Progenitor cell of endocrine pancreas (in vitro differentiated cells): ENCODE data around the gene BLM. TPM values are rescaled to one million over a fixed set of nuclear protein-coding genes. Genes with fewer than 3 reads are reported as not detected.

Source experiments
- DNase-seq: peaks from one replicate; pipeline ENCODE4 v3.0.0; 2021; ENCODE audit warnings: low spot score; ENCODE audit not compliant: unreplicated experiment
- H3K27ac Mint-ChIP-seq: 2 replicates; pipeline ENCODE4 v1.8.0; 2021; ENCODE audit warnings: mild to moderate bottlenecking, moderate library complexity, mixed read lengths
- H3K27me3 Mint-ChIP-seq: 2 replicates; pipeline ENCODE4 v1.8.0; 2021; ENCODE audit warnings: mixed read lengths
- H3K36me3 Mint-ChIP-seq: 2 replicates; pipeline ENCODE4 v1.8.0; 2022; ENCODE audit warnings: mixed read lengths; ENCODE audit not compliant: insufficient read depth
- H3K4me1 Mint-ChIP-seq: 2 replicates; pipeline ENCODE4 v1.8.0; 2021; ENCODE audit warnings: low read depth, mixed read lengths
- H3K4me3 Mint-ChIP-seq: 2 replicates; pipeline ENCODE4 v1.8.0; 2021; ENCODE audit warnings: low read depth, mild to moderate bottlenecking, moderate library complexity, mixed read lengths
- H3K9me3 Mint-ChIP-seq: 2 replicates; pipeline ENCODE4 v1.8.0; 2021; ENCODE audit warnings: low read depth, mixed read lengths
- total RNA-seq: library from RNA; stranded (reverse); gene quantifications from 2 replicates; pipeline ENCODE4 v1.2.1, GENCODE V29; 2021
- TF ChIP-seq, protein P1 (sequence below): fragments of 200-600 bp; sonication (generic); IDR thresholded peaks from one replicate; pipeline ENCODE4 v1.5.0; 2021; ENCODE audit warnings: antibody characterized with exemption, mild to moderate bottlenecking; ENCODE audit not compliant: unreplicated experiment

The BLM gene
- total RNA-seq, 1 donor from 2014 or later = 19.6 TPM

DNA sequence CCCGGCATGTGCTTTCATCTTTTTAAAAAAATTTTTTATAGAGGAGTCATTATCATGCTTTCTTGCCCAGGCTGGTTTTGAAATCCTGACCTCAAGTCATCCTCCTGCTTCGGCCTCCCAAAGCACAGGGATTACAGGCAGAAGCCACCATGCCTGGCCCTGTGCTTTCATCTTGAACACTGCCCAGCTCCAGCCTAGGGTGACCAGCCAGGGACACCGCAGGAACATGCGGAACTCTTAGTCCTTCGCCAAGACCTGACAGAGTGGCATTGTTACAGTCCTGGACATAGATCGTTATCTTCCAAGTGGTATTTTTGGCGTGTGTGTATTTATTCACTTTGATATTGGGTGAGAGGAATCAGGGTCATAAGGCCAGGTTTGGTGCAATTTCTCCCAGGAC, 143.3 kb downstream of the BLM start:
- TF ChIP-seq, protein P1, sequence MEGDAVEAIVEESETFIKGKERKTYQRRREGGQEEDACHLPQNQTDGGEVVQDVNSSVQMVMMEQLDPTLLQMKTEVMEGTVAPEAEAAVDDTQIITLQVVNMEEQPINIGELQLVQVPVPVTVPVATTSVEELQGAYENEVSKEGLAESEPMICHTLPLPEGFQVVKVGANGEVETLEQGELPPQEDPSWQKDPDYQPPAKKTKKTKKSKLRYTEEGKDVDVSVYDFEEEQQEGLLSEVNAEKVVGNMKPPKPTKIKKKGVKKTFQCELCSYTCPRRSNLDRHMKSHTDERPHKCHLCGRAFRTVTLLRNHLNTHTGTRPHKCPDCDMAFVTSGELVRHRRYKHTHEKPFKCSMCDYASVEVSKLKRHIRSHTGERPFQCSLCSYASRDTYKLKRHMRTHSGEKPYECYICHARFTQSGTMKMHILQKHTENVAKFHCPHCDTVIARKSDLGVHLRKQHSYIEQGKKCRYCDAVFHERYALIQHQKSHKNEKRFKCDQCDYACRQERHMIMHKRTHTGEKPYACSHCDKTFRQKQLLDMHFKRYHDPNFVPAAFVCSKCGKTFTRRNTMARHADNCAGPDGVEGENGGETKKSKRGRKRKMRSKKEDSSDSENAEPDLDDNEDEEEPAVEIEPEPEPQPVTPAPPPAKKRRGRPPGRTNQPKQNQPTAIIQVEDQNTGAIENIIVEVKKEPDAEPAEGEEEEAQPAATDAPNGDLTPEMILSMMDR = no peak
- H3K27me3 Mint-ChIP-seq = no peaks in the 10 kb centered on the region
- DNase-seq = no peak
- peaks cover 10% of the 10 kb centered on the region for H3K4me1 Mint-ChIP-seq
- H3K27ac Mint-ChIP-seq = no peak overlapping the region
- H3K9me3 Mint-ChIP-seq = no peaks in the 10 kb centered on the region
- no peaks in the 10 kb centered on the region for H3K36me3 Mint-ChIP-seq
- no peak overlapping the region for H3K4me3 Mint-ChIP-seq

DNA sequence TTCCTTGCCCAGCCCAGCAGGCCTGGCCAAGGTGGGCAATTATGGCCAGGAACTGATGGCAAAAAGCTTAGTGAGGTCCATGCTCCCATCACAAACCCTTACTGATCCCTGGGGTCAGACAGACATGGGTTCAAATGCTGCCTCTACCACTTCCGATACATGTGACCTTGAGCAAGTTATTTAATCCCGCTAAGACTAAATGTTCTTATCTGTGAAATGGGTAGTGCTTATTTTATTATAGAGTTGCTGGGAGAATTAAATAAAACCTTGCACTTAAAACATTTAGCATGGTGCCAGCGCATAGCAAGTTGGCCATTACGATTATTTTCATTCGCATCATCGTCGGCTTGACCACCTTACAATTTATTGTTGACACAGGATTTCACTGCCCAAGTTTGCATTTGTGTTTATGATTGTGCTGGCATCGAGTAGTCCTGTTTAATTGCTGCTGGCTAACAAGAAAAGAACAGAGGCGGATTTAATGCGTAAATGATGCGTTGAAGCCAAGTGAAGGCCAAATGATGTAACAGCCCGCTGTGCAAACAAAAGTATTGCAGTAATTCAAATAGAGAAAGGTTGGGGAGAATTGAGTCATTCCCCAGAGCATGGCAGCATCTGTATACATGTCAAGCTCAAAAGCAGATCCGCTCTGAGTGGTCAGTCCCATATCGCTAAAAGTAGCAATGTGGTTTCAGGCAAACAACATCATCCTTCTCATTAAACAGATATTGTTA, 144.0 kb downstream of the BLM start:
- Mint-ChIP-seq H3K27ac (no peak overlapping the region), H3K4me3 (no peak overlapping the region), H3K36me3 (no peaks in the 10 kb centered on the region), H3K9me3 (no peaks in the 10 kb centered on the region), H3K4me1 (peaks cover 12% of the 10 kb centered on the region), H3K27me3 (peaks cover 4% of the 10 kb centered on the region)
- DNase-seq = no peak
- TF ChIP-seq, protein P1 = no peak

DNA sequence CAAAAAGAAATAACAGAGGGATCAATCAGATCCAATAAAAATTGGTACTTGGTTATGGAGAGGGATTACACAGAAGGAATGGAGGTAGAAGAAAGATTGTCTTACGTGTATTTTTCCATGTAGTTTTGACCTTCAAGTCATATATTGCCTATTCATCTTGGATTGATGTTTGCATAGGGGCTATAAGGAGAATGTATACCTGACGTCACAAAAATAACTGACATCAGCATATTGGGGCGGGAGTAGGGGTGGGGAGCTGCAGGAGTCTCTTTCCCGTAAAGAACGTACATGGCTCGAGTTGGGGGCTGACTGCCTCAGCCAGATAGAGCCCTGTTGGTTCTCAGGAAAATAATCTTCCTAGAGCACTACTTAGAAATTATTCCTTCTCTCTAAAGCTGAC, 145.3 kb downstream of the BLM start:
- Mint-ChIP-seq H3K36me3 (no peaks in the 10 kb centered on the region), H3K27me3 (peaks cover 7% of the 10 kb centered on the region), H3K4me1 (peaks cover 23% of the 10 kb centered on the region), H3K27ac (no peak overlapping the region), H3K4me3 (no peak overlapping the region), H3K9me3 (no peaks in the 10 kb centered on the region)
- TF ChIP-seq, protein P1 = no peak
- DNase-seq = no peak

DNA sequence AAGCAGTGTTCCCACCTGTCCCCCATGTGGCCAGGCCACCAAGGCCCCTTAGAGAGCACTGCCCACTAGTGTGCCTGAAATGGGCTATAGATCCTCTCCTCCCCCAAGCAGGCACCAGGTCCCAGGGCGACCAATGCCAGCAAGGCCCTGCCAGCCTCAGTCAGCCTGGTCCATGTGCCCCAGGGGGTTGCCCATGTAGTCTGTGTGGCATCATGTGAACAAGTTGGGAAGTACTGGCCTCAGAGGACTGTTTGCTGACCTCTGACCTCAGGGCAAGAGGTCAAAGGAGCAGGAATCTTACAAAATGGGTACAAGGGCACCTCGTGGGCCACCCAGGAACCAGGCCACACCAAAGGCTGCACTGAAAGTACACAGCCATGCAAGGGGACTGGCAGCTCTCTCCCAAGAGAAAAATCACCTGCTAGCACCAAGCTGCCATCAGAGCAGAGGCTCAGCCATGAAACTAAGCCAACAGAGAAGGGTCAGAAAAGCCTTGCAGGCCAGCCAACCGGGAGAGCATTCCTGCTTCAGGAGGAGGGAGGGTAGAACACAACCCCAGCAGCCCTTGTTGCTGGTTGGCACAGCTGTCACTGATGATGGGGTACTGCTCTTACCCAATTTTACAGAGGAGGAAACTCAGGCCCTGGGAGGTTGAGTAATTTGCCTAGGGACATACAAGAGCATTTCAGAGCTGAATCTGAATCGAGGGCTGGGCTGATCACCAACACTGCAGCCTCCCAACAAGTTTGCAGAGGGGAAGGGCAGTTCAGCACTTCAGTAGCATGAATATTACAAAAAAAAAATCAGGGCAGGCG, 146.0 kb downstream of the BLM start:
- no peaks in the 10 kb centered on the region for H3K9me3 Mint-ChIP-seq
- no peak for DNase-seq
- H3K4me1 Mint-ChIP-seq = peaks cover 26% of the 10 kb centered on the region
- TF ChIP-seq, protein P1 = no peak
- no peaks in the 10 kb centered on the region for H3K36me3 Mint-ChIP-seq
- H3K27ac Mint-ChIP-seq = no peak overlapping the region
- H3K27me3 Mint-ChIP-seq = peaks cover 7% of the 10 kb centered on the region
- H3K4me3 Mint-ChIP-seq = no peak overlapping the region

DNA sequence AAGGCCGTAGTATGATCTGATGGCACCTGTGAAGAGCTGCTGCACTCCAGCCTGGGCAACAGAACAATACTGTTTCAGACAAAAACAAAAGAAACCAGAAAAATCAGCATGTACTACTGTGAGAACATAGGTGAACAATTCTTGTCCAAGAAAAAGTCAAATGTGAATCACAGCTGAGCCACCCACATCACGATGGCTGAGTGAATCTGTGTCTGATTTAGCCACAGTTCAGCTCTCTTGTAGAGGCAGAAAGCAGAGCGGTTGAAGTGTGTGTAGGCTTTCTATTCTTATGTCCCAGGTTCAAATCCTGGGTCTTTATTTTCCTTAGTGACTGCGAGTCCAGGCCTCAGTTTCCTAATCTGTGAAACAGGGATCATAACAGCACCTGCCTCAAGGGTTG, 146.8 kb downstream of the BLM start:
- Mint-ChIP-seq H3K27ac (no peak overlapping the region), H3K36me3 (no peaks in the 10 kb centered on the region), H3K27me3 (peaks cover 7% of the 10 kb centered on the region), H3K9me3 (no peaks in the 10 kb centered on the region), H3K4me3 (no peak overlapping the region), H3K4me1 (peaks cover 34% of the 10 kb centered on the region)
- TF ChIP-seq, protein P1 = no peak
- DNase-seq = no peak
